ENCODE results near the gene RNF141. TPM values are rescaled to one million over a fixed set of nuclear protein-coding genes. Genes with fewer than 3 reads are reported as not detected.

RNF141 gene
- total RNA-seq, 1 donor from 2014 or later = 35.9 TPM

GRCh38 chr11:10499874-10500601, 40.9 kb downstream of the RNF141 start:
- Mint-ChIP-seq H3K4me1 (ENCODE audit: low read depth) (no peaks in the 10 kb centered on the region), H3K9me3 (ENCODE audit: low read depth) (no peaks in the 10 kb centered on the region), H3K4me3 (ENCODE audit: unreplicated experiment) (no peak overlapping the region), H3K36me3 (ENCODE audit: low read depth) (peaks cover 4% of the 10 kb centered on the region), H3K27ac (ENCODE audit: unreplicated experiment) (no peak overlapping the region), H3K27me3 (ENCODE audit: low read depth) (no peaks in the 10 kb centered on the region)
- no peak for TF ChIP-seq CTCF (IDR thresholded peaks at IDR 0.05)
- no peak for DNase-seq (ENCODE audit: low spot score)

DNA sequence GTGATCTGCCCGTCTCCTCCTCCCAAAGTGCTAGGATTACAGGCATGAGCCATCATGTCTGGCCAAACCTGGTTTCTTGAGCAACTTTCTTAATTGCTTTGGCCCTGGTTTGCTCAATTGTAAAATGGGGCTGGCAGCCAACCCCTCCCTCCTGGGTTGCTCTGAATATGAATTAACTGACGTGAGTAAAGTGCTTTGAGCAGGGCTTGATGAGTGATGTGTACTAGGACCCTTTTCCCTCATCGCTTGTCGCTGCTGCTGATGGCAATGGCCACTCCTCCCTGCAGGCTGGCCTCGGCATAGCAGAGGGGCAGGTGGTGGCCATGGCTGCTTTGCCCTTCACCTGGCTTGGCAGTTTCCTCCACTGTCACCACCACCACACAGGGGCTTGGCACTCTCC, 41.5 kb downstream of the RNF141 start:
- Mint-ChIP-seq H3K27me3 (ENCODE audit: low read depth) (no peaks in the 10 kb centered on the region), H3K9me3 (ENCODE audit: low read depth) (no peaks in the 10 kb centered on the region), H3K27ac (ENCODE audit: unreplicated experiment) (no peak overlapping the region), H3K36me3 (ENCODE audit: low read depth) (peaks cover 6% of the 10 kb centered on the region), H3K4me3 (ENCODE audit: unreplicated experiment) (no peak overlapping the region), H3K4me1 (ENCODE audit: low read depth) (no peaks in the 10 kb centered on the region)
- no peak for TF ChIP-seq CTCF (IDR thresholded peaks at IDR 0.05)
- DNase-seq (ENCODE audit: low spot score) = no peak

DNA sequence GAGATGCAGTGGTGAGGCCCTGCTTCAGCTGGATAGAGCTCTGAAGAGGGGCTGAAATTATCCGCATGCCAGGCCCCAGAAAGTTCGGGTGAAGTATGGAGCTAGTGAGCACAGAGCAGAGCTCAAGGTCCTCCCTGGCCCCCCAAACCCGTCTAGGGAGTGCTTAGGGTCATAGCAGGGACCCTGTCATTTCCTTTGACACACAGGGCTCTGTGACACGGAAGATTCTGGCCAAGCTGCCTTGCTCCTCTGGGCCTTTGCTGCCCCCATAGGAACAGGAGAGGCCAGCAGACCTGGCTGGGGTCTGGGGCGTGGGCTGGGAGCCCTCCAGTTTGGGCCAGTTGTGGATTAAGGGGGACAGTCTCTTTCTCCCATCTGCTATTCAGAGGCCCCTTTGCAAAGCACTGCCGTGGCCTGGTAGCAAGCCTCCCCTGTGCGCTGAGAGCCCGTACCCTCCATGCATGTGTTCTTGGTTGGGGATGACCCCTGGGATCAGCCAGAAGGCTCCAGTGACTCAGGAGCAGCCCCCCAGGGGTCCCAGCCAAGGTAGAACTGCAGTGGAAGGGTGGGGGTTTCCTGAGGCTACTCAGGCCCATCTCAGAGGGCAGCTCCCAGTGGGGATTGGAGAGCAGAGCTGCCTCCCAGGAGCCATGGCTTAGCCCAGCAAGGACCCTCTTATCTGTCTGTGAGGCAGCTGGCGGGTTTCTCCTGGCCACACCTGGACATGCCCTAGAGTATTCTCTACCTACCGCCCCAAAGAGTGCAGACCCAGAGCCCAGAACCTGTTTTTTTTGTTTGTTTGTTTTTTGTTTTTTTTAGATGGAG, 42.3 kb downstream of the RNF141 start:
- Mint-ChIP-seq H3K4me3 (ENCODE audit: unreplicated experiment) (no peak overlapping the region), H3K27me3 (ENCODE audit: low read depth) (no peaks in the 10 kb centered on the region), H3K27ac (ENCODE audit: unreplicated experiment) (no peak overlapping the region), H3K36me3 (ENCODE audit: low read depth) (peaks cover 9% of the 10 kb centered on the region), H3K9me3 (ENCODE audit: low read depth) (peaks cover 4% of the 10 kb centered on the region), H3K4me1 (ENCODE audit: low read depth) (no peaks in the 10 kb centered on the region)
- DNase-seq (ENCODE audit: low spot score) = no peak
- no peak for TF ChIP-seq CTCF (IDR thresholded peaks at IDR 0.05)

- DNase-seq (ENCODE audit: low spot score) = no peak
- no peaks in the 10 kb centered on the region for H3K27me3 Mint-ChIP-seq (ENCODE audit: low read depth)
- H3K27ac Mint-ChIP-seq (ENCODE audit: unreplicated experiment) = no peak overlapping the region
- TF ChIP-seq CTCF (IDR thresholded peaks at IDR 0.05) = no peak
- peaks cover 4% of the 10 kb centered on the region for H3K9me3 Mint-ChIP-seq (ENCODE audit: low read depth)
- no peaks in the 10 kb centered on the region for H3K4me1 Mint-ChIP-seq (ENCODE audit: low read depth)
- H3K36me3 Mint-ChIP-seq (ENCODE audit: low read depth) = peaks cover 9% of the 10 kb centered on the region
- no peak overlapping the region for H3K4me3 Mint-ChIP-seq (ENCODE audit: unreplicated experiment)
Observed at GRCh38 chr11:10498022-10498400, 43.0 kb downstream of the RNF141 start.

GRCh38 chr11:10497371-10498021, 43.5 kb downstream of the RNF141 start:
- no peak for DNase-seq (ENCODE audit: low spot score)
- H3K27me3 Mint-ChIP-seq (ENCODE audit: low read depth) = no peaks in the 10 kb centered on the region
- no peak overlapping the region for H3K27ac Mint-ChIP-seq (ENCODE audit: unreplicated experiment)
- peaks cover 4% of the 10 kb centered on the region for H3K9me3 Mint-ChIP-seq (ENCODE audit: low read depth)
- no peak overlapping the region for H3K4me3 Mint-ChIP-seq (ENCODE audit: unreplicated experiment)
- no peak for TF ChIP-seq CTCF (IDR thresholded peaks at IDR 0.05)
- H3K36me3 Mint-ChIP-seq (ENCODE audit: low read depth) = peaks cover 8% of the 10 kb centered on the region
- H3K4me1 Mint-ChIP-seq (ENCODE audit: low read depth) = no peaks in the 10 kb centered on the region

Measured in chondrocyte (in vitro differentiated cells).